ENCODE measurements around the gene LRRC63. TPM values are rescaled to one million over a fixed set of nuclear protein-coding genes. Genes with fewer than 3 reads are reported as not detected.

The LRRC63 gene
- total and polyA plus RNA-seq, 2 of the 4 experiments (the other 2 are of a cell fraction): not detected

DNA sequence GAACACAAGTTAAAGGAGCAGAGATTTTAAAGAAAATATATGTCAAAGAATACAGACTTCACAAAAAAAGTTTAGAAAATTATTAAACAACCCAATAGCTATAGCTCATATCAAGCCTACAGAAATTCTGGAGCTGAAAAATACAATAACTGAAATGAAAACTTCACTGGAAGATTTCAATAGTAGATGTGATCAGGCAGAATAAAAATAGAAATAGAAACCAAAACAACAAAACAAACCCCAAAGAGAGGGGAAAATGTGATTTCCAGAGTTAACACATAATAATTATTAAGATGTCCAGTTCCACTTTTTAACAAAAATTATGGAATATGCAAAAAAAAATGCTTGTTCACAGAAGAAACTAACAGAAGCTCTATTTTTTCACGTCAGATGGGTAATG lies 23.6 kb downstream of the LRRC63 start:
- no peak for TF ChIP-seq SMC3 (IDR thresholded peaks at IDR 0.05; ENCODE audit: low read depth, low read length)
- no peak for TF ChIP-seq CHD1 (IDR thresholded peaks at IDR 0.05; ENCODE audit: low read depth, low read length)
- TF ChIP-seq, protein P1, sequence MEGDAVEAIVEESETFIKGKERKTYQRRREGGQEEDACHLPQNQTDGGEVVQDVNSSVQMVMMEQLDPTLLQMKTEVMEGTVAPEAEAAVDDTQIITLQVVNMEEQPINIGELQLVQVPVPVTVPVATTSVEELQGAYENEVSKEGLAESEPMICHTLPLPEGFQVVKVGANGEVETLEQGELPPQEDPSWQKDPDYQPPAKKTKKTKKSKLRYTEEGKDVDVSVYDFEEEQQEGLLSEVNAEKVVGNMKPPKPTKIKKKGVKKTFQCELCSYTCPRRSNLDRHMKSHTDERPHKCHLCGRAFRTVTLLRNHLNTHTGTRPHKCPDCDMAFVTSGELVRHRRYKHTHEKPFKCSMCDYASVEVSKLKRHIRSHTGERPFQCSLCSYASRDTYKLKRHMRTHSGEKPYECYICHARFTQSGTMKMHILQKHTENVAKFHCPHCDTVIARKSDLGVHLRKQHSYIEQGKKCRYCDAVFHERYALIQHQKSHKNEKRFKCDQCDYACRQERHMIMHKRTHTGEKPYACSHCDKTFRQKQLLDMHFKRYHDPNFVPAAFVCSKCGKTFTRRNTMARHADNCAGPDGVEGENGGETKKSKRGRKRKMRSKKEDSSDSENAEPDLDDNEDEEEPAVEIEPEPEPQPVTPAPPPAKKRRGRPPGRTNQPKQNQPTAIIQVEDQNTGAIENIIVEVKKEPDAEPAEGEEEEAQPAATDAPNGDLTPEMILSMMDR (conservative IDR thresholded peaks at IDR 0.05; ENCODE audit: low read depth, low read length): no peak
- Histone ChIP-seq H2AK5ac (ENCODE audit: low read depth, low read length) (no peak overlapping the region), H3K9me1 (ENCODE audit: insufficient read depth, low read length) (no peaks in the 10 kb centered on the region), H2BK120ac (ENCODE audit: low read depth, low read length) (no peak overlapping the region), H2BK20ac (ENCODE audit: low read depth, low read length) (no peak overlapping the region), H3K36me3 (ENCODE audit: control insufficient read depth, insufficient read depth, low read length) (no peaks in the 10 kb centered on the region), H4K5ac (ENCODE audit: low read depth, low read length) (no peak overlapping the region), H4K20me1 (ENCODE audit: insufficient read depth, low read length) (no peaks in the 10 kb centered on the region), H2BK5ac (ENCODE audit: low read depth, low read length, poor library complexity, severe bottlenecking) (no peak overlapping the region), H4K8ac (ENCODE audit: low read depth in 2 of 2, low read length in 2 of 2) (no peak overlapping the region), H3K4me3 (ENCODE audit: insufficient read depth, low read depth, low read length) (no peak overlapping the region), H3K4ac (ENCODE audit: low read depth, low read length) (no peak overlapping the region), H3K4me1 (ENCODE audit: control insufficient read depth, insufficient read depth, low read length) (no peaks in the 10 kb centered on the region), H3K14ac (replicated peaks; ENCODE audit: low read depth, low read length) (no peak overlapping the region), H3K23ac (ENCODE audit: low read depth, low read length) (no peak overlapping the region), H3K9ac (ENCODE audit: low read depth, low read length) (no peak overlapping the region), H3K56ac (ENCODE audit: extremely low read depth, insufficient read depth, low read length) (no peak overlapping the region), H3K4me2 (ENCODE audit: low read depth, low read length) (no peak overlapping the region), H3K27me3 (ENCODE audit: control insufficient read depth, insufficient read depth, low read length) (no peaks in the 10 kb centered on the region), H3K9me3 (ENCODE audit: control insufficient read depth, insufficient read depth, low read length) (no peaks in the 10 kb centered on the region), H2AFZ (replicated peaks; ENCODE audit: low read length, poor library complexity) (no peak overlapping the region), H4K91ac (ENCODE audit: insufficient read depth, low read depth, low read length) (no peak overlapping the region), H2BK15ac (ENCODE audit: low read depth, low read length) (no peak overlapping the region), H3K79me1 (ENCODE audit: low read depth in 1 of 2, low read length in 2 of 2) (no peaks in the 10 kb centered on the region), H2AK9ac (replicated peaks; ENCODE audit: low read depth, low read length, poor library complexity) (no peak overlapping the region), H3K27ac (ENCODE audit: insufficient read depth, low read length) (no peak overlapping the region), H3K18ac (ENCODE audit: low read depth, low read length) (no peak overlapping the region)
- intact Hi-C loops (cut with micrococcal nuclease) (no loop called here), in situ Hi-C loops (cut with MboI; ENCODE audit: low sequenced_read_pairs) (no loop called here), dilution Hi-C loops (cut with HindIII; ENCODE audit: low sequenced_read_pairs, unreplicated experiment) (no loop called here)
- ATAC-seq (ENCODE audit: low read depth) (no peak), DNase-seq (no peak)
- WGBS, 2 experiments (ENCODE audit: extremely low coverage in 2 of 2, insufficient read length in 1 of 2): no CpG with 5 or more reads among the region's 1 CpG
- ChIA-PET POLR2A (ENCODE audit: unreplicated experiment) (no interaction called here), CTCF (no interaction called here)
- no TSS peak for BruUV-seq (replicated peaks)
